A673 (cell line): ENCODE measurements around the gene PDE6C.

Experiments
- EZH2 ChIP-seq: fragments of 200-600 bp; sonication (generic); IDR thresholded peaks from 2 replicates; pipeline ENCODE4 v1.6.1; 2017; ENCODE audit warnings: borderline replicate concordance, low read depth, mild to moderate bottlenecking, mixed read lengths, antibody characterized with exemption, low read length; ENCODE audit not compliant: poor library complexity, severe bottlenecking
- TF ChIP-seq, protein P1 (sequence below): fragments of 300-800, 200-600 bp; sonication (generic); conservative IDR thresholded peaks from 2 replicates; pipeline ENCODE4 v1.5.1; 2017; ENCODE audit warnings: low read depth, mild to moderate bottlenecking, antibody characterized with exemption, low read length, moderate library complexity, mixed read lengths

DNA sequence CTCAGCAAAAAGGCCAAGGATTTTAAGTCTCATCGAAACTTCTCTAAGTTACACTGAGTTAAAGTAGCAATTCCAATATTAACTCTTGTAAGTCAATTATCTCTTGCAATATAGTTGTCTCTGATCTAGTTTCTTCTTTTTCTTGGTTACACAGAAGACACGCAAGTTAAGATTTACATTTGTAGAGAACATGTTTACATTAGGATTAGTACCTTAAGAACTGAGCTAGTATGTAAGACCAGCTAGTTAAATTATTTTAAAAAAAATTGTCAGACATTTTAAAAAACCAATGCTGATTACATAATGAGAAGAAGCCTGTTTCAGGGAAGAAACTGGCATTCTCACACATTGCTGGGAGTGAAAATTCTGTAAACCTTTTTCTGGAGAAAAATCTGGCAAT lies 58.7 kb downstream of the PDE6C start:
- TF ChIP-seq, protein P1, sequence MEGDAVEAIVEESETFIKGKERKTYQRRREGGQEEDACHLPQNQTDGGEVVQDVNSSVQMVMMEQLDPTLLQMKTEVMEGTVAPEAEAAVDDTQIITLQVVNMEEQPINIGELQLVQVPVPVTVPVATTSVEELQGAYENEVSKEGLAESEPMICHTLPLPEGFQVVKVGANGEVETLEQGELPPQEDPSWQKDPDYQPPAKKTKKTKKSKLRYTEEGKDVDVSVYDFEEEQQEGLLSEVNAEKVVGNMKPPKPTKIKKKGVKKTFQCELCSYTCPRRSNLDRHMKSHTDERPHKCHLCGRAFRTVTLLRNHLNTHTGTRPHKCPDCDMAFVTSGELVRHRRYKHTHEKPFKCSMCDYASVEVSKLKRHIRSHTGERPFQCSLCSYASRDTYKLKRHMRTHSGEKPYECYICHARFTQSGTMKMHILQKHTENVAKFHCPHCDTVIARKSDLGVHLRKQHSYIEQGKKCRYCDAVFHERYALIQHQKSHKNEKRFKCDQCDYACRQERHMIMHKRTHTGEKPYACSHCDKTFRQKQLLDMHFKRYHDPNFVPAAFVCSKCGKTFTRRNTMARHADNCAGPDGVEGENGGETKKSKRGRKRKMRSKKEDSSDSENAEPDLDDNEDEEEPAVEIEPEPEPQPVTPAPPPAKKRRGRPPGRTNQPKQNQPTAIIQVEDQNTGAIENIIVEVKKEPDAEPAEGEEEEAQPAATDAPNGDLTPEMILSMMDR, result no peak
- no peak for TF ChIP-seq EZH2
